Measurements from ENCODE around the gene LMCD1.

DNA sequence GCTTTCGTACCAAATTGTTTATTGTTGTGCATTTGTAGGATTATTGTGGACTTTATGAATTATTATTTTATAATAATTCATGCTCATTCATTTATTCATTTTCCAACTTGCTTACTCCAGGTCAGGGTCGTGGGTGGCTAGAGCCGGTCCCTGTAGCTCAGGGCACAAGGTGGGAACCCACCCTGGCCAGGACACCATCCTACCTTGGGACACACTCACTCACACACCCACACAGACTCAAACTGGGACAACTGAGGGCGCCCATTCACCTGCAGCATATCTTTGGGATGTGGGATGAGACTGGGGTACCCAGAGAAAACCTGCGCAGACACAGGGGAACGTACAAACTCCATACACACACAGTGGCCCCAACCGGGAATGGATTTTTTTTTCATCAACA lies 102.4 kb downstream of the LMCD1 start:
- TF ChIP-seq, protein P1, sequence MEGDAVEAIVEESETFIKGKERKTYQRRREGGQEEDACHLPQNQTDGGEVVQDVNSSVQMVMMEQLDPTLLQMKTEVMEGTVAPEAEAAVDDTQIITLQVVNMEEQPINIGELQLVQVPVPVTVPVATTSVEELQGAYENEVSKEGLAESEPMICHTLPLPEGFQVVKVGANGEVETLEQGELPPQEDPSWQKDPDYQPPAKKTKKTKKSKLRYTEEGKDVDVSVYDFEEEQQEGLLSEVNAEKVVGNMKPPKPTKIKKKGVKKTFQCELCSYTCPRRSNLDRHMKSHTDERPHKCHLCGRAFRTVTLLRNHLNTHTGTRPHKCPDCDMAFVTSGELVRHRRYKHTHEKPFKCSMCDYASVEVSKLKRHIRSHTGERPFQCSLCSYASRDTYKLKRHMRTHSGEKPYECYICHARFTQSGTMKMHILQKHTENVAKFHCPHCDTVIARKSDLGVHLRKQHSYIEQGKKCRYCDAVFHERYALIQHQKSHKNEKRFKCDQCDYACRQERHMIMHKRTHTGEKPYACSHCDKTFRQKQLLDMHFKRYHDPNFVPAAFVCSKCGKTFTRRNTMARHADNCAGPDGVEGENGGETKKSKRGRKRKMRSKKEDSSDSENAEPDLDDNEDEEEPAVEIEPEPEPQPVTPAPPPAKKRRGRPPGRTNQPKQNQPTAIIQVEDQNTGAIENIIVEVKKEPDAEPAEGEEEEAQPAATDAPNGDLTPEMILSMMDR (conservative IDR thresholded peaks at IDR 0.05 in 1 of 2, IDR thresholded peaks at IDR 0.05 in 1 of 2; ENCODE audit: extremely low read depth in 1 of 2, insufficient read depth in 1 of 2, low read depth in 1 of 2, low read length in 2 of 2): no peak
- no peak for TF ChIP-seq EZH2 (IDR thresholded peaks at IDR 0.05; ENCODE audit: borderline replicate concordance, low read length)

All from mammary epithelial cell (primary cell).